ENCODE measurements around the gene PKD2. TPM values are rescaled to one million over a fixed set of nuclear protein-coding genes. Genes with fewer than 3 reads are reported as not detected.

Gene PKD2
- total RNA-seq, 1 experiment from 2014 or later, result 9.2 TPM

GRCh38 chr4:88027611-88028608 is 20.5 kb downstream of the PKD2 start:
- DNase-seq (ENCODE audit: low read depth), result peak; percentile 15

GRCh38 chr4:88028946-88029345 is 21.5 kb downstream of the PKD2 start:
- DNase-seq (ENCODE audit: low read depth), result no peak

DNA sequence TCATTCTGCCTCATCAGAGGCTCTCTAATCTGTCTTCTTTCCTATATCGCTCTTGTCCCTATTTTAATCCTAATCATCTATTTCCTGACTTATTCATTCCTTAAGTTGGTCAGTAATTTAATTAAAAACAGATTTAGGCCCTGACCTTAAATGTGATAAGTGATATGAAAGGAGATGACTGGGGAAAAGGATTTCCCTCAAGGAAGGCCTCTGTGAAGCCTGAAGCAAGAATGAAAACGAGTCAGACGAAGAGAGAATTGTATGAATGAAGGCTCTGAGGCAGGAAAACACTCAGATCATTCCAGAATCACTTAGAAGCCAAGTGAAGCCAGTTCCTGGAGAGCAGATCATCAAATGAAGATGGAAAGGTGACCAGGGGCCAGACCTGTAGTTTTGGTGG is 22.1 kb downstream of the PKD2 start:
- DNase-seq (ENCODE audit: low read depth), result no peak

GRCh38 chr4:88030565-88031310 is 23.3 kb downstream of the PKD2 start:
- DNase-seq (ENCODE audit: low read depth), result no peak

DNA sequence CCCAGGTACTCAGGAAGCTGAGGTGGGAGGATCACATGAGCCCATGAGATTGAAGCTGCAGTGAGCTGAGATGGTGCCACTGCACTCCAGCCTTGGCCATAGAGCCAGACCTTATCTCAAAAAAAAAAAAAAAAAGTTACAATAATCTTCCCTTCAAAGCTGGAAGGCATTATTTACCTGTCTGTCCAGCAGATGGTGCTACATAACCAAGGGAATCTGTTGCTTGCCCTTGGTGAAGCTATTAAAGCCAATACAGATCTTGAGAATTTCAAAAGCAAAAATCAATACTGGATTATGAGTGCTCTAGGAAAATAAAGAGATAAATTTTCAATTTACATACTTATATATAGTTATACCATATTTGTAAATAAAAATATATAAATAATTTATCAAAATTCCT is 25.9 kb downstream of the PKD2 start:
- peak; percentile 37 for DNase-seq (ENCODE audit: low read depth)

- DNase-seq (ENCODE audit: low read depth), result no peak
Observed at GRCh38 chr4:88035292-88035691, 27.9 kb downstream of the PKD2 start.

- DNase-seq (ENCODE audit: low read depth), result no peak
Observed at GRCh38 chr4:88037447-88037846, 30.0 kb downstream of the PKD2 start.

DNA sequence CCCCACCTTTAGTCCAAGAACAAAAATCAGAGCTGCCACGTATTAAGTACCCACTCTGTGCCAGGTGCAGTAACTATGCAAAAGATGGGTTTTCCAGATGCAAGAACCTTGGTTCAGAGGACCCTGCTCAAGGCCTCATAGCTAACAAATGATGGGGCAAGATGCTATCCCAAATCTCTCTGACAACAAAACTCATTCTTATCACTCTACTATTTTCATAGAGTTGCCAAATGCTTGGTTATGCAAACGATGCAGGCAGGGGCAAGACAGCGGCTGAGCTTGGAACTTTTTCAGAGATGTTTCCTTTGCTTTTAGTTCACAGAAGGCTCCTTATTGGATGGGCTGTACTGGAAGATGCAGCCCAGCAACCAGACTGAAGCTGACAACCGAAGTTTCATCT is 30.5 kb downstream of the PKD2 start:
- no peak for DNase-seq (ENCODE audit: low read depth)

- no peak for DNase-seq (ENCODE audit: low read depth)
Observed at GRCh38 chr4:88040707-88041106, 33.3 kb downstream of the PKD2 start.

GRCh38 chr4:88041626-88042025 is 34.2 kb downstream of the PKD2 start:
- no peak for DNase-seq (ENCODE audit: low read depth)

- DNase-seq (ENCODE audit: low read depth), result no peak
Observed at GRCh38 chr4:88043001-88043400, 35.6 kb downstream of the PKD2 start.

DNA sequence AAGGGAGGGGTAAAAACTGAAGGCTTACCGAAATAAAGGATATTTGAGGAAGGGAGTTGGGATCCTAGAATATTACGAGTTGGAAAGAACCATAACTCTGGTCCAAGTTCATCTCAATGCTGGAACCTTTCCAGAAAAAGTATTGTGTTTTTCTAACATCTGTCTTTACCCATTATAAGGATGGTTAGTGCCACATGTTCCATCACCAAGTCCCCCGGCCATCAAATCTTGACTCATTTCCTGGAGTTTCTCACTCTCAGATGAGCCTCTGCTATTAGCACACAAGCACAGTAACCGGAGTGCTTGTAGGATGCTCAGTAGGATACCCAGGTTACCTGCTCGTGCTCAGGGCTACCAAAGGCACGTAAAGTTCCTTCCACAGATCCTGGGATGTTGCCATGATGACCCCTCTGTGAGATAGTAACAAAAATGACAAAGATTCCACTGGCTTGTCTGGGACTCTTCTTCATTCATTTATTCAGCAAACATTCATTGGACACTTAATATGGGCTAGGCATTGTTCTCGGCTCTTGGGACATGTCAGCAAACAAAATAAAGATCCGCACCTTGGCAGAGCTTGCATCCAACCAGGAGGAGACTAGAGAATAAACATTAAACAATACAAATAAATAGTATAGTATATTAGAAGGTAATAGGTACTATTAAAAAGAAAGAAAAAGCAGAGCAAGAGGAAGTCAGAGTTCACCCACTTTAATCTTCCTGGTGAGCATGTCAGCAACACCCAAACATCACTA is 36.3 kb downstream of the PKD2 start:
- no peak for DNase-seq (ENCODE audit: low read depth)

- DNase-seq (ENCODE audit: low read depth), result no peak
Observed at GRCh38 chr4:88045021-88045420, 37.6 kb downstream of the PKD2 start.

- DNase-seq (ENCODE audit: low read depth), result no peak
Observed at GRCh38 chr4:88054229-88054628, 46.8 kb downstream of the PKD2 start.

DNA sequence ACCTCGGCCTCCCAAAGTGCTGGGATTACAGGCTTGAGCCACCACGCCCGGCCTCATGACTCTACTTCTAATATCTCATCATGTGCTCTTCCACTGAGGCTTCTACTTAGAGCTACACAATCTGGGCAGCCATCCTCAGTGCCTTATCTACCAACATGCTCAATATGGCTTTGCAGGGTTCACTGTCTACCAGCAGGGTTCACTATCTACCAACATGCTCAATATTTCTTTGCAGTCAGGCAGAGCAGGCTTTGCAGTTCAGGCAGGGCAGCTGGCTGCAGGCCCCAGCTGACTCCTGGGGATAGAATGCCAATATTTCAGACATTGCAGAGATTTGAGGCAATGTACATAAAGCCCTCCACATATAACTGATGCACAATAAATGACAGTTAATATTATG is 47.5 kb downstream of the PKD2 start:
- DNase-seq (ENCODE audit: low read depth), result peak; percentile 2

- no peak for DNase-seq (ENCODE audit: low read depth)
Observed at GRCh38 chr4:88058295-88058694, 50.9 kb downstream of the PKD2 start.

DNA sequence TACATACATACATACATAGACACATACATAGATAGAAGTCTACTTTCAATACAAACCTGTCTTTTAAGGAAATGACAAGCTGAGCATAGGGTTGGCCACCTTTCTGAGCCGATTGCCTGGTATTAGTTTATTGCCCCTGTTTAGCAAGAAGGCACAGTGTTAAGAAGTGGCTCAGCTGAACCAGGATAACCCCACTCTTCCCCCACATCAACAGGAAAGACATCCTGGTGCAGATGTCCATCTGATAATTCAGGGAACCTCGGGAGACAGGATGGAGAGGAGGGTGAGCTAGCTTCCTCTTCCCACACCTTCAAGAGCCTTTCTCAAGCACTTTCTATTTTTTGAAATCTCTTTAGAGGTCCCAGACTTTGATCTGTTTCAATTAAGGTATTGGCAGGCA is 52.3 kb downstream of the PKD2 start:
- DNase-seq (ENCODE audit: low read depth), result no peak

DNA sequence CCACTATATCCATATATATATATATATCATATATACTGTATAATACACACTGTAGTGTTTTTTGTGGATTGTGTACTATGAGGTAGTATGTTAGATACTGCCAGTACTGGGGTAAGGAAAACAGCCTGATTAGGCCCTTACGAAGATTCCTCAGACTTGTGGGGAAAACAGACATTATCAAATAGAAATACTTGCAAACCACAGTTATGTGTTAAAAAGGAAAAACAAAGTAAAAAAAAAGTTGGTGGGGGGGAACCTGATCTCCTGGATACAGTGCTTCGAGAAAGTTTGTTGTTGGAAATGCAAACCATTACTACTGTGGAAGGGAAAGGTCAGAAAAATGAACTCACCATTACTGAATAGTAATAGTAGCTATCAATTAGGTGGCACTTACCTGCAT is 53.0 kb downstream of the PKD2 start:
- DNase-seq (ENCODE audit: low read depth), result no peak

DNA sequence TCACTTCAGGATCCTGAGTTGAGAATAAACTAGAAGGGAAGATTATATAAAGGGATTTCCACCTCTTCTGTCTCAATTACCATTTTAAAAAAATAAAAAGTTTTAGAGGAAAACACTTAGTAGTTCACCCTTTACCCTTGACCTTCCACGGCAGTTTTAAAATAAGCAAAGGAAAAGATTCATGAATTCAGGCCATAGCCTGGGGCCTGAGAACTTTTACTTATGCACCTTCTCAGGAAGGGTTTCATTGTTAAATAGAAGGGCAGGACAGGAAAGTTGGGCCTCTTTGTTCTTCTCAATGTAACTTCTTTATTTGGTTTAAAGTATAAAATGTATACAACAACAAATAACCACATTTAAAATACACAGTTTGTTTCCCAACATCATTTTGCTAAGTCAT is 54.9 kb downstream of the PKD2 start:
- DNase-seq (ENCODE audit: low read depth), result no peak

GRCh38 chr4:88062843-88063242 is 55.4 kb downstream of the PKD2 start:
- no peak for DNase-seq (ENCODE audit: low read depth)

DNA sequence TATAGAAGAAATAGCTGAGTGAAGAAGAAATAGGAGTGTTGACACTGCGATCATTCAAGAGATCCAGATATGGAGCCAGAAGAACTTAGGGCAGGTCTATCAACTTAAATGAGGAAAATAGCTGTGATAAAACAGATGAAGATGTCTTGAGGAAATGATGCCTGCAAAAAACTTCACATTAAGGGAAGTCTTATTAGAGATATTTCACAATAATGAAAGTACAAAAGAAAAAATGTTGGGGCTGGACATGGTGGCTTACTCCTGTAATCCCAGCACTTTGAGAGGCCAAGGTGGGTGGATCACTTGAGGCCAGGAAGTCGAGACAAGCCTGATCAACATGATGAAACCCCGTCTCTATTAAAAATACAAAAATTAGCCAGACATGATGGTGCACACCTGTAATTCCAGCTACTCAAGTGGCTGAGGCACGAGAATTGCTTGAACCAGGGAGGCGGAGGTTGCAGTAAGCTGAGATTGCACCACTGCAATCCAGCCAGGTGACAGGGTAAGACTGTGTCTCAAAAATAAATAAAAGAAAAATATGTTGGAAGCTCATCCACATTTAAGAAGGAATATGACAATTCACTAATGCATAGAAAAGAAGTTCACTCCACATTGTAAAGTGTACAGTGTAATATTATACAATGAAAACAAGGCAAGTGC is 56.3 kb downstream of the PKD2 start:
- no peak for DNase-seq (ENCODE audit: low read depth)

GRCh38 chr4:88064410-88064809 is 57.0 kb downstream of the PKD2 start:
- DNase-seq (ENCODE audit: low read depth), result no peak

Measured in Daoy (cell line).